ENCODE data around the gene DNAJC9.

DNAJC9 gene

DNA sequence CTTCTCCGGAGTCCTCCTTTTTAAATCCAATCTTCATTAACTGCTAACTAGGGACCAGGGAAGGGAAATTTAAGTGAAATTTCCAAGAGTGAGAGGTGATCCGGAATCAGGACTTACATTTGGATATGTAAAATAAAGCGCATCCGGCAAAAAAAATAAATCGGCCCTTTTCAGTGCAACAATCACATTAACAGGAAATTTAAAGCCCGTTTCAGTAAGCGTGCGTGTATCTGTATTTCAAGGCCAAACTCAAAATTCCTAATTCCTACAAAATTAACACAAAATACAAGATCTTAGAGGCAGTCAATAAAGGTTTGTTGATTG, 771 bp downstream of the DNAJC9 start:
- Histone ChIP-seq H3K79me2 (ENCODE audit: insufficient read depth, low read depth) (peaks cover 61% of the 10 kb centered on the region), H3K4me1 (ENCODE audit: low read depth, poor library complexity, severe bottlenecking) (peaks cover 42% of the 10 kb centered on the region), H3K27me3 (ENCODE audit: insufficient read depth, low read depth) (no peaks in the 10 kb centered on the region), H3K4me3 (IDR thresholded peaks at IDR 0.05; ENCODE audit: insufficient read depth, low read depth, low read length) (no peak overlapping the region), H3K9ac (peak overlapping the region; percentile 83), H3K27ac (peak overlapping the region; percentile 83; the same call in 1 of the 2 replicates), H3K36me3 (ENCODE audit: insufficient read depth) (no peaks in the 10 kb centered on the region; the same call in 1 of the 2 replicates), H3K4me2 (peak overlapping the region; percentile 73), H2AFZ (ENCODE audit: low read depth) (peak overlapping the region; percentile 47), H4K20me1 (ENCODE audit: insufficient read depth) (0 out of 2 replicates have a peak, but pooled peaks cover 4% of the 10 kb centered on the region)
- TF ChIP-seq, protein P1, sequence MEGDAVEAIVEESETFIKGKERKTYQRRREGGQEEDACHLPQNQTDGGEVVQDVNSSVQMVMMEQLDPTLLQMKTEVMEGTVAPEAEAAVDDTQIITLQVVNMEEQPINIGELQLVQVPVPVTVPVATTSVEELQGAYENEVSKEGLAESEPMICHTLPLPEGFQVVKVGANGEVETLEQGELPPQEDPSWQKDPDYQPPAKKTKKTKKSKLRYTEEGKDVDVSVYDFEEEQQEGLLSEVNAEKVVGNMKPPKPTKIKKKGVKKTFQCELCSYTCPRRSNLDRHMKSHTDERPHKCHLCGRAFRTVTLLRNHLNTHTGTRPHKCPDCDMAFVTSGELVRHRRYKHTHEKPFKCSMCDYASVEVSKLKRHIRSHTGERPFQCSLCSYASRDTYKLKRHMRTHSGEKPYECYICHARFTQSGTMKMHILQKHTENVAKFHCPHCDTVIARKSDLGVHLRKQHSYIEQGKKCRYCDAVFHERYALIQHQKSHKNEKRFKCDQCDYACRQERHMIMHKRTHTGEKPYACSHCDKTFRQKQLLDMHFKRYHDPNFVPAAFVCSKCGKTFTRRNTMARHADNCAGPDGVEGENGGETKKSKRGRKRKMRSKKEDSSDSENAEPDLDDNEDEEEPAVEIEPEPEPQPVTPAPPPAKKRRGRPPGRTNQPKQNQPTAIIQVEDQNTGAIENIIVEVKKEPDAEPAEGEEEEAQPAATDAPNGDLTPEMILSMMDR (conservative IDR thresholded peaks at IDR 0.05; ENCODE audit: low read depth, low read length), result no peak

DNA sequence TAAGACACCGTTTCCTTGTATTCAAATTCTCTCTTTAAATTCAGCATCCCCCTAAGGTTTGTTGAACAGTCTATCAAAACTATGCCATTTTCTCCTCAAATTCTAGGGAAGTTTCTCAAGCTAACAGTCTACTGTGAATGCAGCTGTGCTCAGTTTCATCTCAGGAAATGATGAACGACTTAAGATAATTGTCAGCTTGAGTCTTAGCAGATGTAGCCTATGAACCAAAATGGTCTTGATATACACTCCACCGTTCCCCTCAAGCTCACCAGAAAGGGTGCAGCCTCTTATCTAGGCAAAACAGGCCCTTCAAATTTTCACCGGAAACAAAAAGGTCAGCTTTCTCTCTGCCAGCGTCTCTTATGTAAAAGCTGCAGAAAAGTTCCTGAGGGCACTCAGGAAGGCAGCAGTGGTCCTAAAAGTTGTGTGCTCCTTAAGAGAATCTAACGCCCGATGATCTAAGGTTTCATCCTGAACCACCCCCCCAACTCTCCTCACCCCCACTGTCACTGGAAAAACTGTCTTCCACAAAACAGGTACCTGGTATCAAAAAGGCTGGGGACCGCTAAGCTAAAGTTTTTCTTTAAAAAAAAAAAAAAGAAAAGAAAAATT, 2.1 kb downstream of the DNAJC9 start:
- H2AFZ ChIP-seq (ENCODE audit: low read depth), result no peak overlapping the region
- H3K27ac ChIP-seq, result no peak overlapping the region
- TF ChIP-seq, protein P1 (conservative IDR thresholded peaks at IDR 0.05; ENCODE audit: low read depth, low read length), result no peak
- peaks cover 39% of the 10 kb centered on the region for H3K4me1 ChIP-seq (ENCODE audit: low read depth, poor library complexity, severe bottlenecking)
- no peaks in the 10 kb centered on the region; the same call in 1 of the 2 replicates for H3K36me3 ChIP-seq (ENCODE audit: insufficient read depth)
- H3K9ac ChIP-seq, result no peak overlapping the region; the same call in 1 of the 2 replicates
- H3K4me3 ChIP-seq (IDR thresholded peaks at IDR 0.05; ENCODE audit: insufficient read depth, low read depth, low read length), result no peak overlapping the region
- H3K79me2 ChIP-seq (ENCODE audit: insufficient read depth, low read depth), result peaks cover 51% of the 10 kb centered on the region
- no peaks in the 10 kb centered on the region for H3K27me3 ChIP-seq (ENCODE audit: insufficient read depth, low read depth)
- H3K4me2 ChIP-seq, result peak overlapping the region; percentile 73
- H4K20me1 ChIP-seq (ENCODE audit: insufficient read depth), result 0 out of 2 replicates have a peak, but pooled peaks cover 4% of the 10 kb centered on the region

DNA sequence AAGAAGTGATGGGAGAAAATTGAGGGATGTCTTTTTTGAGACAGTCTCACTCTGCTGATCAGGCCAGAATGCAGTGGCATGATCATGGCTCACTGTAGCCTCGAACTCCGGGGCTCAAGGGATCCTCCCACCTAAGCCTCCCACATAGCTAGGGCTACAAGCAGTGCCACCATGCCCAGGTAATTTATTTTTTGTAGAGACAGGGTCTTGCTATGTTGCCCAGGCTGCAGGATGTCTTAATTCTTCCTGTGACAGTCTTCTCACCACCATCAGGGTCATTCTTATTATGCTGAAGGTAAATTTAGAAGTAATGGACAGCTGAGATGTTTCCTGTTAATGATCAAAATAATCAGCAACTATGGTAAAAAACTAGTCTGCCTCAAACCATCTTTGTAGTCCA, 7.1 kb downstream of the DNAJC9 start:
- Histone ChIP-seq H2AFZ (ENCODE audit: low read depth) (no peak overlapping the region), H3K27me3 (ENCODE audit: insufficient read depth, low read depth) (no peaks in the 10 kb centered on the region), H3K36me3 (ENCODE audit: insufficient read depth) (no peaks in the 10 kb centered on the region; the same call in 1 of the 2 replicates)

DNA sequence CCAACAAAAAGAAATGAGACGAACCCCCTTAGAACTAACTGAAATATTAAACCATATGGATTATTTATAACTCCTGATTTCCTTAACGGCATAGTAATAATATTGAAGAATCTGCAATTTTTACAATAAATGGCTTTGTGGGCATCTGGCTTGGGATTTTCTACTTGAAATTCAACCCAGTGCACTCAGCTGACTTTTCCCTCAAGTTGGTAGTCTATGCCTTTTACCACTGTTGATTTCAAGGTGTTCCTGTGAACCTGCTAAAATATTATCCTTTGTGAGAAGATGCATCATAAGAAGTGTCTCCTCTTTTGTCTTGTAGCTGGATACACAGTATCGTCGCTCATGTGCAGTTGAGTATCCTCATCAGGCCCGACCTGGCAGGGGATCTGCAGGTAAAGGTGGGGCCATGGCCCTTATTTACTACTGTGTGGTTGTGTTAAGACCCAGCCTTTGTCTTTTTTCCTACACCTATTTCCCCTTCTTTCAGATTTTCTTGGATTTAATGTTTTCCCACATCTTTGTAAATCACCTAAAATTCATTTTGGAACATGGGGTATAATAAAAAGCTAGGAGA, 8.0 kb downstream of the DNAJC9 start:
- H3K79me2 ChIP-seq (ENCODE audit: insufficient read depth, low read depth), result peaks cover 9% of the 10 kb centered on the region; the same call in 1 of the 2 replicates
- no peak overlapping the region for H3K4me2 ChIP-seq
- H3K27ac ChIP-seq, result no peak overlapping the region
- H3K9ac ChIP-seq, result no peak overlapping the region
- no peaks in the 10 kb centered on the region; the same call in 1 of the 2 replicates for H3K36me3 ChIP-seq (ENCODE audit: insufficient read depth)
- H2AFZ ChIP-seq (ENCODE audit: low read depth), result no peak overlapping the region
- peaks cover 3% of the 10 kb centered on the region for H3K4me1 ChIP-seq (ENCODE audit: low read depth, poor library complexity, severe bottlenecking)
- no peak overlapping the region for H3K4me3 ChIP-seq (IDR thresholded peaks at IDR 0.05; ENCODE audit: insufficient read depth, low read depth, low read length)
- TF ChIP-seq, protein P1 (conservative IDR thresholded peaks at IDR 0.05; ENCODE audit: low read depth, low read length), result no peak
- 0 out of 2 replicates have a peak, but pooled peaks cover under 1% of the 10 kb centered on the region for H4K20me1 ChIP-seq (ENCODE audit: insufficient read depth)
- no peaks in the 10 kb centered on the region for H3K27me3 ChIP-seq (ENCODE audit: insufficient read depth, low read depth)

More for the DNA sequence above, 7.1 kb downstream of the DNAJC9 start:
- no peak overlapping the region for H3K9ac ChIP-seq
- no peak overlapping the region for H3K27ac ChIP-seq
- H3K79me2 ChIP-seq (ENCODE audit: insufficient read depth, low read depth), result peaks cover 17% of the 10 kb centered on the region; the same call in 1 of the 2 replicates
- H3K4me1 ChIP-seq (ENCODE audit: low read depth, poor library complexity, severe bottlenecking), result peaks cover 11% of the 10 kb centered on the region
- TF ChIP-seq, protein P1 (conservative IDR thresholded peaks at IDR 0.05; ENCODE audit: low read depth, low read length), result no peak
- H4K20me1 ChIP-seq (ENCODE audit: insufficient read depth), result 0 out of 2 replicates have a peak, but pooled peaks cover 4% of the 10 kb centered on the region
- no peak overlapping the region for H3K4me2 ChIP-seq
- no peak overlapping the region for H3K4me3 ChIP-seq (IDR thresholded peaks at IDR 0.05; ENCODE audit: insufficient read depth, low read depth, low read length)

Data from KMS-11 (cell line).